Upper lobe of right lung (tissue), 1 donor: ENCODE data around the gene NIPAL4. TPM values are rescaled to one million over a fixed set of nuclear protein-coding genes. Genes with fewer than 3 reads are reported as not detected.

ENCODE experiments used
- ATAC-seq: fragments of 200-7000 bp; cut with Tn5 transposase; one replicate; pipeline ENCODE4 v1.9.1; 2020; ENCODE audit warnings: mild to moderate bottlenecking, moderate library complexity
- DNase-seq: peaks from one replicate; pipeline ENCODE4 v3.0.0-alpha.2; 2020
- H3K27ac ChIP-seq: fragments of 200-600 bp; one replicate; pipeline ENCODE4 v1.8.0; 2022
- H3K27me3 ChIP-seq: fragments of 200-600 bp; one replicate; pipeline ENCODE4 v1.8.0; 2022; ENCODE audit warnings: mild to moderate bottlenecking
- H3K36me3 ChIP-seq: fragments of 200-600 bp; one replicate; pipeline ENCODE4 v1.8.0; 2022
- H3K4me1 ChIP-seq: fragments of 200-600 bp; one replicate; pipeline ENCODE4 v1.8.0; 2022
- H3K4me3 ChIP-seq: fragments of 200-600 bp; one replicate; pipeline ENCODE4 v1.8.0; 2022; ENCODE audit warnings: mild to moderate bottlenecking
- H3K9me3 ChIP-seq: fragments of 200-600 bp; one replicate; pipeline ENCODE4 v1.8.0; 2022
- CTCF ChIP-seq: fragments of 200-600 bp; IDR thresholded peaks from one replicate; pipeline ENCODE4 v1.8.0; 2022; ENCODE audit warnings: antibody characterized with exemption
- intact Hi-C: fragments of 100-400 bp; cut with DNase I; formaldehyde crosslinking; loops from one replicate; pipeline ENCODE4 v1.11.0; 2022
- total RNA-seq: library from RNA; stranded (reverse); fragmentation: NEBNext Ultra II Directional; extraction: Animal tissue kit (Norgen Biotek cat#: 25700); gene quantifications from one replicate; pipeline ENCODE4 v1.2.1, GENCODE V29; 2021
- donor health status: DM: no; HTN: yes; CAD: no; lungs with severe emphysema.

The NIPAL4 gene
- total RNA-seq, 1 donor from 2014 or later: not detected

DNA sequence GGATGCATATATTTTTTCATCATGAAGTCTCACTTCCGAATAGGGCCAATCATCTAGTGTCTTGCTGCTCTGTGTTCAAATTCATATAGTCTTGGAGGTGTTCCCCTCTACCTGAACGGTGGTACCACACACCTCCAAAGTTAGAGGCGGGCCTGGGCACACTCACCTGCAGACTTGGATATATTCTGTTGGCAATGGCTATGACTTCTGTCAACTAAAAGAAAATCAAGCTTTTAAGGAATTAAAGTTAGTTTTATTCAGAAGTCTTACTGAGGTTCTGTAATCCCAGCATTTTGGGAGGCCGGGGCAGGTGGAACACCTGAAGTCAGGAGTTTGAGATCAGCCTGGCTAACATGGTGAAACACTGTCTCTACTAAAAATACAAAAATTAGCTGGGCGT is 2.6 kb upstream of the NIPAL4 start:
- Histone ChIP-seq H3K27ac (no peak overlapping the region), H3K4me1 (peaks cover 8% of the 10 kb centered on the region), H3K36me3 (no peaks in the 10 kb centered on the region), H3K4me3 (no peak overlapping the region), H3K27me3 (peaks cover 22% of the 10 kb centered on the region), H3K9me3 (no peaks in the 10 kb centered on the region)
- no peak for TF ChIP-seq CTCF
- intact Hi-C loops: no loop called here
- DNase-seq (no peak), ATAC-seq (no peak)

DNA sequence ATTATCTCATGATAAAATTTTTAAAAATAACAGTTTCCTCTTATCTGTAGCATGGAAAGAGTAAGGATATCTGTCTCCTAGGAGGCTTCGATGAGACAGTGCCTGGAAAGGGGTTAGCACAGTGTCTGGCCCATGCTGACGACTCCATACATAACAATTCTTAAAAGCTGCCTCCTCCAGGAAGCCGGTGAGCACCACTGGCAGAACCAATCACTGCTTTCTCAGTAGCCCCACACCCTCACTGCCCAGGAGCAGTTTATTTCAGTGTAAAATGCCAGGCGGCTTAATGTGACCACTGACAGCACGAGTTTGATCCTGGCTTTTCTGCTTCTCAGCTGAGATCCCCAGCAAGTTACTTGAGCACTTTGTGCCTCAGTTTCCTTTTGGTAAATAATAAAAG is 1.2 kb upstream of the NIPAL4 start:
- TF ChIP-seq CTCF: no peak
- intact Hi-C loops: no loop called here
- Histone ChIP-seq H3K36me3 (no peaks in the 10 kb centered on the region), H3K27me3 (peaks cover 22% of the 10 kb centered on the region), H3K4me1 (peaks cover 8% of the 10 kb centered on the region), H3K27ac (no peak overlapping the region), H3K4me3 (no peak overlapping the region), H3K9me3 (no peaks in the 10 kb centered on the region)
- DNase-seq: no peak
- ATAC-seq: no peak

DNA sequence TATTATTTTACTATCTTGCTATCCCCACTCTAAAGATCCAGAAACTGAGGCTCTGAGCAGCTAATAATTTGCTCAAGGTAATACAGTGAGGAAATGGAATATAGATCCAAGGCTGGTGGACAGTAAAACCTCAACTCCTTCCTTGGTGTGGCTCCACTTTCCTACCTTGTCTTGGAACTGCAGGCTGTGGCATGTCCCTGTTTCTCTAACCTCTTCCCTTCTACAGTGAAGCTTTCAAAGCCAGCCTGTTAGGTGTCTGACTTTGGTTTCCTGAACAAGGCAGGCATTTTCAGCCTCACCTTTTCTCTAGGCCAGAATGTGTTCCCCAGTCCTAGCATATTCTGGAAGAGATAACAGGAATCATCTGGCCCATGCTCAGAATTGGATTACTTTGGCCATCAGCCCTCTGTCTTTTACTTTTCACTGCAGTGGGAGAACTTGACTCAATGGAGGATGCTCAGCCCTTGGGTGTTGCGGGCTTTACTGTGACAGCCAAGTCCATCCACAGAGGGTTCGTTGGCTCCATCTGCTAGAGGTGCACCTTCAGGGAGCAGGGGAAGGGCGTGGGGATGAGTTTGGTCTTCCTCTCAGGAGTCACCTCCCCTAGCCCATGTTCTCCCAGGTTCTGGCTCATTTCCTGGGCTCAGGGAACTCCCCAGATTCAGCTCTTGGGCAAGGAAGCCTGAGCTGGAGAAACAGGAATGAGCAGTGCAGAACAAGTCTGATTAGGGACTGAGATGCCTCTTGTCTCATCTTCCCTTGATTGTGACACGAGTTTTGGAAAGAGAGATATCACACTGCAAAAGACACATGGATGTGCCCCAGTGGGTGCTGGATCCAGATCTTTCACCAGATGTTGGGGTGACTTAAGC is 1.1 kb downstream of the NIPAL4 start:
- H3K27me3 ChIP-seq: peaks cover 22% of the 10 kb centered on the region
- intact Hi-C loops: no loop called here
- no peak overlapping the region for H3K27ac ChIP-seq
- no peak for DNase-seq
- no peak overlapping the region for H3K4me3 ChIP-seq
- H3K36me3 ChIP-seq: no peaks in the 10 kb centered on the region
- H3K4me1 ChIP-seq: peaks cover 8% of the 10 kb centered on the region
- TF ChIP-seq CTCF: no peak
- no peaks in the 10 kb centered on the region for H3K9me3 ChIP-seq
- ATAC-seq: no peak

DNA sequence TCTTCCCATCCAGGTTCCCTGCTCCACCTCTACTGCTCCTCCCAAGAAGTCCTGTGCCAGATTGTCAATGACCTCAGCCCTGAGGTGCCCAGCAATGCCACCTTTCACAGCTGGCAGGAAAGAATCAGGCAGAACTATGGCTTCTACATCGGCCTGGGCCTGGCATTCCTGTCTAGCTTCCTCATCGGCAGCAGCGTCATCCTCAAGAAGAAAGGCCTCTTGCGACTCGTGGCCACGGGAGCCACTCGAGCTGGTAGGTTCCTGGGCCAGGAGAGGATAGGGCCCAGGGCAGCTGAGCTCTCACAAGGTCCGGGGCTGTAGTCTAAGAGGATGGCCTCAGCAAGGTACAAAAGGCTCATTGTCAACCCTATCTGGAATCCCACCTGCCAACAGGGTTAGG is 3.1 kb downstream of the NIPAL4 start:
- ATAC-seq: no peak
- Histone ChIP-seq H3K27ac (no peak overlapping the region), H3K9me3 (no peaks in the 10 kb centered on the region), H3K4me3 (no peak overlapping the region), H3K36me3 (no peaks in the 10 kb centered on the region), H3K4me1 (peaks cover 8% of the 10 kb centered on the region), H3K27me3 (peaks cover 22% of the 10 kb centered on the region)
- DNase-seq: no peak
- intact Hi-C loops: no loop called here
- no peak for TF ChIP-seq CTCF

- H3K9me3 ChIP-seq: no peaks in the 10 kb centered on the region
- no peak for DNase-seq
- no peak overlapping the region for H3K27ac ChIP-seq
- no peak overlapping the region for H3K4me3 ChIP-seq
- intact Hi-C loops: no loop called here
- peaks cover 8% of the 10 kb centered on the region for H3K4me1 ChIP-seq
- no peaks in the 10 kb centered on the region for H3K36me3 ChIP-seq
- ATAC-seq: no peak
- TF ChIP-seq CTCF: no peak
- peaks cover 22% of the 10 kb centered on the region for H3K27me3 ChIP-seq
These were observed 3.9 kb downstream of the NIPAL4 start for GRCh38 chr5:157463621-157464518.
